K562 (cell line): ENCODE data around the gene GTPBP2. TPM values are rescaled to one million over a fixed set of nuclear protein-coding genes. Genes with fewer than 3 reads are reported as not detected.

Experiments used
- BDP1 ChIP-seq: IDR thresholded peaks from 3 replicates; pipeline ENCODE4 v1.6.1; 2011; ENCODE audit not compliant: insufficient read length, insufficient read depth
- CUX1 ChIP-seq: fragments of 200-800 bp; sonication (Bioruptor generic); IDR thresholded peaks from 2 replicates; pipeline ENCODE4 v1.6.1; 2016; ENCODE audit warnings: missing genetic modification characterization, missing compliant biosample characterization
- ELF2 ChIP-seq: fragments of 250-450 bp; sonication (Bioruptor Pico); IDR thresholded peaks from 2 replicates; pipeline ENCODE4 v1.5.0; 2021; ENCODE audit warnings: mild to moderate bottlenecking
- HMG20A ChIP-seq: fragments of 450-650 bp; formaldehyde crosslinking; conservative IDR thresholded peaks from 2 replicates; pipeline ENCODE4 v1.4.0; 2020; ENCODE audit warnings: mild to moderate bottlenecking, mixed read lengths
- MXI1 ChIP-seq: IDR thresholded peaks from 2 replicates; pipeline ENCODE4 v1.6.1; 2011; ENCODE audit warnings: low read depth, mild to moderate bottlenecking, improper control_type of control experiment, low read length
- MYC ChIP-seq, 2 experiments: fragments of 250-450 bp in 1 of 2; sonication (Bioruptor Pico) in 1 of 2; IDR thresholded peaks; 2 replicates each; pipeline versions ENCODE4 v1.5.1 to v1.6.1; 2012 to 2021; ENCODE audit warnings: low read depth in 2 of 2, borderline replicate concordance in 1 of 2, improper control_type of control experiment in 1 of 2, low read length in 1 of 2, mild to moderate bottlenecking in 1 of 2, moderate library complexity in 1 of 2
- RB1 ChIP-seq: fragments of 450-650 bp; IDR thresholded peaks from 2 replicates; pipeline ENCODE4 v1.6.1; 2017; ENCODE audit warnings: low read depth, mild to moderate bottlenecking
- RBM39 ChIP-seq: fragments of 200-400 bp; formaldehyde crosslinking; optimal IDR thresholded peaks from 2 replicates; pipeline ENCODE3; 2018; ENCODE audit warnings: low read depth, low read length
- SIN3A ChIP-seq, 2 experiments: fragments of 150-350 bp in 1 of 2; IDR thresholded peaks; 2 replicates each; pipeline ENCODE4 v1.6.1; 2011 to 2016; ENCODE audit warnings: borderline replicate concordance in 2 of 2, low read depth in 2 of 2, low read length in 2 of 2, mild to moderate bottlenecking in 2 of 2, moderate library complexity in 2 of 2; ENCODE audit not compliant: control insufficient read depth in 1 of 2
- TAL1 ChIP-seq: fragments of 450-650 bp; IDR thresholded peaks from 2 replicates; pipeline ENCODE4 v1.6.1; 2016; ENCODE audit warnings: mild to moderate bottlenecking
- ZNF212 ChIP-seq: fragments of 450-650 bp; formaldehyde crosslinking; IDR thresholded peaks from 2 replicates; pipeline ENCODE4 v1.4.0; 2020; ENCODE audit warnings: mild to moderate bottlenecking
- polyA plus RNA-seq, 8 experiments: library from polyadenylated mRNA; depleted of rRNA in 4 of 8; stranded (reverse) in 5 of 8; unstranded in 3 of 8; fragments of >200 nt; fragmentation: Nextera tagmentation in 2 of 8; fragmentation: Illumina TruSeq in 1 of 8; extraction: Ambion mirVana in 2 of 8; extraction: Trizol in 1 of 8; gene quantifications; 2 replicates each; pipeline versions ENCODE4 v1.2.1 to v1.2.3, GENCODE V29; 2011 to 2014; ENCODE audit warnings: inconsistent platforms in 1 of 8, missing spikeins in 1 of 8
- total RNA-seq, 7 experiments: library from RNA; depleted of rRNA in 6 of 7; stranded (reverse); fragments of >200 nt in 6 of 7; fragmentation: Illumina TruSeq in 2 of 7; extraction: Trizol in 2 of 7; gene quantifications; 2 replicates each; pipeline versions ENCODE4 v1.2.1 to v1.2.3, GENCODE V29; 2011 to 2021; ENCODE audit warnings: low replicate concordance in 1 of 7
- TF ChIP-seq, protein P1 (sequence below), 2 experiments: fragments of 450-650 bp; conservative IDR thresholded peaks; 2 replicates each; pipeline ENCODE4 v1.6.1; 2017; ENCODE audit warnings: mild to moderate bottlenecking in 2 of 2, moderate library complexity in 2 of 2
- TF ChIP-seq, protein P2 (sequence below): fragments of 450-650 bp; IDR thresholded peaks from 2 replicates; pipeline ENCODE4 v1.7.0; 2016; ENCODE audit warnings: borderline replicate concordance
- TF ChIP-seq, protein P3 (sequence below): fragments of 150-350 bp; conservative IDR thresholded peaks from 2 replicates; pipeline ENCODE4 v1.6.1; 2014; ENCODE audit warnings: low read length

Gene GTPBP2
- total and polyA plus RNA-seq, 9 of the 15 experiments (the other 6 are each of a cell fraction or from before 2014, with no cell fraction given) = 48.4 to 196 (median 111) TPM

DNA sequence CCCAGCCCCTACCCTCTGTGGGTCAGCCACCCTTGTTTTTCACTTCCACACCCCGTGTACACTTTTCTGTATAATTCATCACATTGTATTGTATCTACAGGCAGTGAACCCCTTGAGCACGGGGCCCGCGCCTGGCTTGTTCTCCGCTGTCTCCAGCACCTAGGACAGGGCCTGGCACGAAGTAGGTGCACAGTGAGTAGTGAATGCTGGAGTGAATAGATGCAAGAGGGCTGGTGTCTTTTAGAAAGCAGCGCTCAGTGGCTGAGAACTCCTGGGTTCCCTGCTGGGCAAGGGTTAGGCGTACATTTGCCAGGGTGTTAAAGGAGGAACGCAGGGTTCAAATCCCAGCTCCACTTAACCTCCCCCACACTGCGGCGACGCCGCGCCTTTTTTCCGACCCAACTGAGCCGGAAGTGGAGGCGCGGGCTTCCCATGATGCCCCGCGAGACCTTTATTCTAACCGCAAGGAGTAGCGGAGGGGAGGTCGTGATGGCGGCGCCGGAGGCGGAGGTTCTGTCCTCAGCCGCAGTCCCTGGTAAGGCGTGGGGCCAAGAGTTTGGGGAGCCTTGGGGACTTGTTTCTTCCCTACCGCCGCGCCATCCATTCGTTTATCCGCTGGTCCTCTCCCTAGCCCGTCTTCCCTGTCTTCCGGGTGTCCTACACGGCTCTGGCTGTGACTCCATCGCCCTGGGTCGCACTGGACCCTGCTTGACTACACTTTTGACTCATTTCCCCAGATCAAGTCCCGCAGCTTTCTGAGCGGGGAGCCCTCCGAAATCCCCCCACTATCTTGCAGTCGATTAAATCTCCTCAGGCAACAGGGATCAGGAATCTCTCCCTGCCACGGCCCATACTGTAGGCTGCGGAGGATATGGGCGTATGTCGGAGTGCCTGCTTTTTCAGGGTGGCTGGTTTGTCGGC, 6.6 kb upstream of the GTPBP2 start, which contains the start of gene MAD2L1BP (continued):
- TF ChIP-seq CUX1 (CRISPR knock-in tag) (no peak), BDP1 (no peak), TAL1 (no peak; the same call in 1 of the 2 replicates), RBM39 (peak; percentile 47), MXI1 (0 out of 2 replicates have a peak, but pooled peaks have one; percentile 26), ELF2 (CRISPR knock-in tag) (peak; percentile 95), RB1 (peak; percentile 97), HMG20A (no peak), ZNF212 (CRISPR knock-in tag) (no peak), MYC (IDR thresholded peaks at IDR 0.05; ENCODE audit: low read depth, low read length) (peak; percentile 84), MYC (CRISPR knock-in tag; IDR thresholded peaks at IDR 0.05; ENCODE audit: borderline replicate concordance, low read depth) (peak; percentile 77; the same call in 1 of the 2 replicates), SIN3A (IDR thresholded peaks at IDR 0.05; ENCODE audit: borderline replicate concordance in 2 of 2, control insufficient read depth in 1 of 2, low read depth in 2 of 2, low read length in 2 of 2) (peak; percentile 80)
- TF ChIP-seq, protein P1, sequence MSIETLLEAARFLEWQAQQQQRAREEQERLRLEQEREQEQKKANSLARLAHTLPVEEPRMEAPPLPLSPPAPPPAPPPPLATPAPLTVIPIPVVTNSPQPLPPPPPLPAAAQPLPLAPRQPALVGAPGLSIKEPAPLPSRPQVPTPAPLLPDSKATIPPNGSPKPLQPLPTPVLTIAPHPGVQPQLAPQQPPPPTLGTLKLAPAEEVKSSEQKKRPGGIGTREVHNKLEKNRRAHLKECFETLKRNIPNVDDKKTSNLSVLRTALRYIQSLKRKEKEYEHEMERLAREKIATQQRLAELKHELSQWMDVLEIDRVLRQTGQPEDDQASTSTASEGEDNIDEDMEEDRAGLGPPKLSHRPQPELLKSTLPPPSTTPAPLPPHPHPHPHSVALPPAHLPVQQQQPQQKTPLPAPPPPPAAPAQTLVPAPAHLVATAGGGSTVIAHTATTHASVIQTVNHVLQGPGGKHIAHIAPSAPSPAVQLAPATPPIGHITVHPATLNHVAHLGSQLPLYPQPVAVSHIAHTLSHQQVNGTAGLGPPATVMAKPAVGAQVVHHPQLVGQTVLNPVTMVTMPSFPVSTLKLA (conservative IDR thresholded peaks at IDR 0.05) = no peak
- TF ChIP-seq, protein P2, sequence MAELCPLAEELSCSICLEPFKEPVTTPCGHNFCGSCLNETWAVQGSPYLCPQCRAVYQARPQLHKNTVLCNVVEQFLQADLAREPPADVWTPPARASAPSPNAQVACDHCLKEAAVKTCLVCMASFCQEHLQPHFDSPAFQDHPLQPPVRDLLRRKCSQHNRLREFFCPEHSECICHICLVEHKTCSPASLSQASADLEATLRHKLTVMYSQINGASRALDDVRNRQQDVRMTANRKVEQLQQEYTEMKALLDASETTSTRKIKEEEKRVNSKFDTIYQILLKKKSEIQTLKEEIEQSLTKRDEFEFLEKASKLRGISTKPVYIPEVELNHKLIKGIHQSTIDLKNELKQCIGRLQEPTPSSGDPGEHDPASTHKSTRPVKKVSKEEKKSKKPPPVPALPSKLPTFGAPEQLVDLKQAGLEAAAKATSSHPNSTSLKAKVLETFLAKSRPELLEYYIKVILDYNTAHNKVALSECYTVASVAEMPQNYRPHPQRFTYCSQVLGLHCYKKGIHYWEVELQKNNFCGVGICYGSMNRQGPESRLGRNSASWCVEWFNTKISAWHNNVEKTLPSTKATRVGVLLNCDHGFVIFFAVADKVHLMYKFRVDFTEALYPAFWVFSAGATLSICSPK = peak; percentile 73; the same call in 1 of the 2 replicates
- TF ChIP-seq, protein P3, sequence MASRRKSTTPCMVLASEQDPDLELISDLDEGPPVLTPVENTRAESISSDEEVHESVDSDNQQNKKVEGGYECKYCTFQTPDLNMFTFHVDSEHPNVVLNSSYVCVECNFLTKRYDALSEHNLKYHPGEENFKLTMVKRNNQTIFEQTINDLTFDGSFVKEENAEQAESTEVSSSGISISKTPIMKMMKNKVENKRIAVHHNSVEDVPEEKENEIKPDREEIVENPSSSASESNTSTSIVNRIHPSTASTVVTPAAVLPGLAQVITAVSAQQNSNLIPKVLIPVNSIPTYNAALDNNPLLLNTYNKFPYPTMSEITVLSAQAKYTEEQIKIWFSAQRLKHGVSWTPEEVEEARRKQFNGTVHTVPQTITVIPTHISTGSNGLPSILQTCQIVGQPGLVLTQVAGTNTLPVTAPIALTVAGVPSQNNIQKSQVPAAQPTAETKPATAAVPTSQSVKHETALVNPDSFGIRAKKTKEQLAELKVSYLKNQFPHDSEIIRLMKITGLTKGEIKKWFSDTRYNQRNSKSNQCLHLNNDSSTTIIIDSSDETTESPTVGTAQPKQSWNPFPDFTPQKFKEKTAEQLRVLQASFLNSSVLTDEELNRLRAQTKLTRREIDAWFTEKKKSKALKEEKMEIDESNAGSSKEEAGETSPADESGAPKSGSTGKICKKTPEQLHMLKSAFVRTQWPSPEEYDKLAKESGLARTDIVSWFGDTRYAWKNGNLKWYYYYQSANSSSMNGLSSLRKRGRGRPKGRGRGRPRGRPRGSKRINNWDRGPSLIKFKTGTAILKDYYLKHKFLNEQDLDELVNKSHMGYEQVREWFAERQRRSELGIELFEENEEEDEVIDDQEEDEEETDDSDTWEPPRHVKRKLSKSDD = 0 out of 2 replicates have a peak, but pooled peaks have one; percentile 19
